Smooth muscle cell of the brain vasculature (primary cell): ENCODE data around the gene OR10A4.
"Not testable (repeated sequence)": the region's sequence is repeated elsewhere in the genome, so short reads cannot be mapped to it uniquely, and the experiment has no call there.

Experiments used
- DNase-seq: peaks from one replicate; pipeline ENCODE4 v3.0.0-alpha.2; 2012; ENCODE audit warnings: low read depth, low spot score

OR10A4 gene

GRCh38 chr11:6898911-6899310 lies 22.5 kb downstream of the OR10A4 start:
- no peak for DNase-seq

DNA sequence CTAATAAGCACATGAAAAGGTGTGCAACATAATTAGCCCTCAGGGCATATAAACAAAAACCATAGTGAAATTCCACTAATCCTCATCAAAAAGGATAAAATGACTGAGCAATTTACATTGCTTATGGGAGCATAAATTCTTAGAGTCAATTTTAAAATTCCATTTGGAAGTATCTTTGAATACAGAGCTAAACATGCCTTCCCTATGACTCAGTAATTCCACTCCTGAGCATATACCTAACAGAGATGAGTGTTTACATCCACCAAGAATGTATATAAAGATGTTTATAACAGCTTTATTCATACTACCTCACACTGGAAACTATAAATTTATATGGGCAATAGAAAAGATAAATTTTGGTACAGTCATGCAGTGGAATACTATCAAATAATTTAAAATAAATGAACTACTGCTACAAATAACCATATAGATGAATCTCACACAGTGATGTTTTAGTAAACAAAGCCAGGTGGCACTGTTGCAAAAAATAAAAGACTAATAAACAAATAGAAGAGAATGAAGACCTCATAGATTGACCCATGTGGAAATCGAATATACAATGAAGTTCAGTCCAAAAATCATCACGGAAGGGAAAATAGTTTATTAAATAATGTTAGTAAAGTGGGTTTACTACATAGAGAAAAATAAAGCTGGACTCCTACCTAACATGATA lies 24.0 kb downstream of the OR10A4 start:
- no peak for DNase-seq

- not testable (repeated sequence) for DNase-seq
Observed at GRCh38 chr11:6904804-6905203, 28.4 kb downstream of the OR10A4 start.

- DNase-seq = no peak
Observed at GRCh38 chr11:6911378-6911777, 35.0 kb downstream of the OR10A4 start.

- no peak for DNase-seq
Observed at GRCh38 chr11:6911948-6912347, 35.5 kb downstream of the OR10A4 start.

DNA sequence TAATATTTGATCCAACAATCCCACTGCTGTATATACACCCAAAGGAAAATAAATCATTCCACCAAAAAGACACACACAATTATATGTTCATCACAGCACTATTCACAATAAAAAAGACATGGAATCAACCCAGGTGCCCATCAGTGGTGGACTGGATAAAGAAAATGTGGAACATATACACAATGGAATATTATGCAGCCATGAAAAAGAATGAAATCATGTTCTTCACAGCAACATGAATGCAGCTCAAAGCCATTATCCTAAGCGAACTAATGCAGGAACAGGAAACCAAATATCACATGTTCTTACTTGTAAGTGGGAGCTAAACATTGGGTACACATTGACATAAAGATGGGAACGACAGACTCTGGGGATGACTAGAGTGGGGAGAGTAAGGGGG lies 43.3 kb downstream of the OR10A4 start:
- no peak for DNase-seq

- DNase-seq = no peak
Observed at GRCh38 chr11:6920702-6921101, 44.3 kb downstream of the OR10A4 start, which contains the start of gene OR2D3. TSS of gene OR2D3 (plus strand) at chr11:6921002. CDS start at chr11:6921002, 0 bp downstream.

GRCh38 chr11:6925007-6925577 lies 48.7 kb downstream of the OR10A4 start:
- no peak for DNase-seq

DNA sequence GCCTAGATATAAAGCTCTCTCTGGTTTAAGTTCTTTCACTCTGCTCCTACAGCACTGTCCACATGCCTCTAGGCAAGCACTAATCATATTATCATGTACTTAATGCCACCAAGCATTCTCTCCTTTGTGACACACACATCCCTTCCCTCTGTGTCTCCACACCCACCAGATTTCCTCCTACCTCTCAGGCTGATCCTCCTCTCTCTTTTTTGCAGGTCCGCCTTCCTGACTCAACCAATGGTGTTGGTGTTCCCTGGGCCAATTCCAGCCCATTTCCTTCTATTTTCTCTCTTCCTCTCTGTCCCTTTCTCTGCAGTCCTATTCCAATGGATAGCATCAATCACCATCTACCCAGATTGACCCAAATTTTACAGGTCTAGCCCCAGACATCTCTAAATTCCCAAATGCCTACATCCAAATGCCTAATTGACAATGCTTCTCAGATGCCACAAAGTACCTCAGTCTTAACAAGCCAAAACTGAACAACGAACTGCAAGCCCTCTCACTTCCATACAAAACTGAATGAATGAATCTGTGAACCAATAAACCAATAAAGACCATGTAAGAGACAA lies 49.3 kb downstream of the OR10A4 start:
- DNase-seq = no peak

DNA sequence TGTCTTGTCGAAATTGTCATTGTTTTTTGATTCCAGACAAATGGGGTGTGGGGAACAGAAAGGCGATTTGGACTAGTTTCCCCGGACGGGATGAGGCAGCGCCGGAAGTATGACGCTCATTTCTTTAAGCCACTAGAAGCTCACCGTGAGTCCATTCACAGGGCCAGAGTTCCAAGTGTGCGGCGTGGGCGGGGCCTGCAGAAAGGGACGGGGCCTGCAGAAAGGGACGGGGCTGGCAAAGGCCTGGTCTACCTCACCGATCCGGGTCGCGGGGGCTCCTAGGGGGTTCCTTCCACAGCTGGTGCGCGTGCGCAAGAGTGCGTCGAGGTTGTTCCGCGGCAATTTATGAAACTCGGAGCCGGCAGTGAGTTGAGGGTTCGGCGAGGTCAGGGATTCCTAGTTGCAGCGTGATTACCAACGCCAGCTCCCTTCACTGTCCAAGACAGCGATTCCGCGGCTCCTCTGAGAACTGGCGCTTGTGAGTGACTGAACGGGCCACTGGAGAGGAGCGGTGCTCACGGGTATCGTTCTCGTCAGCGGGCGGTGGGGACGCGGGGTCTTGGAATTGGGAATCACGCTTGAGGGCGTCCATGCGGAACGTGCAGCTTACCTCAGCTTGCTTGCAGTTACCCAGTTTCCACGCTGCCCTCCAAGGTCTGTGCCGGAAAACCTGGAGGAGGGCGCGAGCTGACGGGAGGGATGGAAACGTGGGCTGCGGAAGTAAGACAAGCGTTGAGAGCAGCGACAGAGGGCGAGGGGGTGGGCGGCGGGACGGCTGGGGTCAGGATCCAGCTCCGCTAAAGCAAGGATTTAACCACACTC lies 50.0 kb downstream of the OR10A4 start, which contains the start of gene ZNF215:
ZNF215 (plus strand) TSS at position 219 of the 822 bp plus-strand sequence. CDS start 5,847 bp downstream, outside the sequence.
- DNase-seq = peak; percentile 33

GRCh38 chr11:6927030-6927617 lies 50.7 kb downstream of the OR10A4 start:
- DNase-seq = no peak
